Ectodermal cell (in vitro differentiated cells): ENCODE data around the gene COL6A1.

Source experiments
- H3K27ac ChIP-seq: 2 replicates; pipeline ENCODE4 v1.7.0; 2013; ENCODE audit warnings: mild to moderate bottlenecking, low read depth, low read length; ENCODE audit not compliant: insufficient read depth, poor library complexity, severe bottlenecking
- H3K27me3 ChIP-seq: 2 replicates; pipeline ENCODE4 v1.7.0; 2013; ENCODE audit warnings: mild to moderate bottlenecking, low read length; ENCODE audit not compliant: insufficient read depth, control insufficient read depth, poor library complexity, severe bottlenecking
- H3K36me3 ChIP-seq: one replicate; pipeline ENCODE4 v1.7.0; 2013; ENCODE audit warnings: low read length; ENCODE audit not compliant: control insufficient read depth, insufficient read depth
- H3K4me1 ChIP-seq: one replicate; pipeline ENCODE4 v1.7.0; 2013; ENCODE audit warnings: low read length; ENCODE audit not compliant: control insufficient read depth, insufficient read depth
- H3K4me3 ChIP-seq: 2 replicates; pipeline ENCODE4 v1.7.0; 2013; ENCODE audit warnings: low read depth, low read length, control low read depth; ENCODE audit not compliant: insufficient read depth
- H3K9me3 ChIP-seq: 2 replicates; pipeline ENCODE4 v1.7.0; 2013; ENCODE audit warnings: mild to moderate bottlenecking, low read length, moderate library complexity; ENCODE audit not compliant: control insufficient read depth
- WGBS, 2 experiments: methylation state at CpG; one replicate each; pipeline ENCODE4 v1.1.7; 2013; ENCODE audit warnings: missing lambda C conversion rate in 2 of 2; 5-methylcytosine and 5-hydroxymethylcytosine counted together

COL6A1 gene

GRCh38 chr21:45939521-45940045, 42.0 kb upstream of the COL6A1 start:
- Histone ChIP-seq H3K4me3 (no peak overlapping the region), H3K27me3 (no peaks in the 10 kb centered on the region), H3K27ac (no peak overlapping the region), H3K36me3 (no peaks in the 10 kb centered on the region), H3K9me3 (no peaks in the 10 kb centered on the region), H3K4me1 (no peaks in the 10 kb centered on the region)
- WGBS, 2 experiments = 93 to 95% methylated on average over 15 of the region's 15 CpGs

GRCh38 chr21:45940091-45940490, 41.5 kb upstream of the COL6A1 start:
- H3K4me1 ChIP-seq = no peaks in the 10 kb centered on the region
- 93% methylated on average over 20 of the region's 20 CpGs for WGBS, 2 experiments
- no peaks in the 10 kb centered on the region for H3K36me3 ChIP-seq

GRCh38 chr21:45940621-45941337, 40.8 kb upstream of the COL6A1 start:
- H3K36me3 ChIP-seq = no peaks in the 10 kb centered on the region
- no peak overlapping the region for H3K4me3 ChIP-seq
- no peak overlapping the region for H3K27ac ChIP-seq
- 92 to 95% methylated on average over 20 to 21 of the region's 23 CpGs for WGBS, 2 experiments
- H3K9me3 ChIP-seq = no peaks in the 10 kb centered on the region
- H3K27me3 ChIP-seq = no peaks in the 10 kb centered on the region
- no peaks in the 10 kb centered on the region for H3K4me1 ChIP-seq

More at GRCh38 chr21:45940091-45940490, 41.5 kb upstream of the COL6A1 start:
- Histone ChIP-seq H3K9me3 (no peaks in the 10 kb centered on the region), H3K27me3 (no peaks in the 10 kb centered on the region), H3K4me3 (no peak overlapping the region), H3K27ac (no peak overlapping the region)

GRCh38 chr21:45941338-45941710, 40.2 kb upstream of the COL6A1 start:
- H3K27ac ChIP-seq = no peak overlapping the region
- no peaks in the 10 kb centered on the region for H3K9me3 ChIP-seq
- H3K27me3 ChIP-seq = no peaks in the 10 kb centered on the region
- H3K4me3 ChIP-seq = no peak overlapping the region
- WGBS, 2 experiments = 89% methylated on average over 14 of the region's 14 CpGs
- no peaks in the 10 kb centered on the region for H3K36me3 ChIP-seq
- no peaks in the 10 kb centered on the region for H3K4me1 ChIP-seq

GRCh38 chr21:45941717-45942546, 39.6 kb upstream of the COL6A1 start:
- Histone ChIP-seq H3K27ac (no peak overlapping the region), H3K4me1 (no peaks in the 10 kb centered on the region)
- 91 to 94% methylated on average over 32 of the region's 32 CpGs for WGBS, 2 experiments

GRCh38 chr21:45942755-45943629, 38.6 kb upstream of the COL6A1 start:
- no peak overlapping the region for H3K27ac ChIP-seq
- H3K27me3 ChIP-seq = no peaks in the 10 kb centered on the region
- H3K36me3 ChIP-seq = no peaks in the 10 kb centered on the region
- H3K4me1 ChIP-seq = no peaks in the 10 kb centered on the region
- 91 to 92% methylated on average over 20 of the region's 20 CpGs for WGBS, 2 experiments
- no peaks in the 10 kb centered on the region for H3K9me3 ChIP-seq
- no peak overlapping the region for H3K4me3 ChIP-seq

More at GRCh38 chr21:45941717-45942546, 39.6 kb upstream of the COL6A1 start:
- H3K36me3 ChIP-seq = no peaks in the 10 kb centered on the region
- H3K9me3 ChIP-seq = no peaks in the 10 kb centered on the region
- H3K27me3 ChIP-seq = no peaks in the 10 kb centered on the region
- no peak overlapping the region for H3K4me3 ChIP-seq

GRCh38 chr21:45943630-45944540, 37.7 kb upstream of the COL6A1 start:
- Histone ChIP-seq H3K4me1 (no peaks in the 10 kb centered on the region), H3K9me3 (no peaks in the 10 kb centered on the region), H3K27me3 (no peaks in the 10 kb centered on the region), H3K4me3 (no peak overlapping the region), H3K36me3 (no peaks in the 10 kb centered on the region), H3K27ac (no peak overlapping the region)
- 95% methylated on average over 7 to 8 of the region's 8 CpGs for WGBS, 2 experiments

GRCh38 chr21:45944601-45945000, 37.0 kb upstream of the COL6A1 start:
- no peaks in the 10 kb centered on the region for H3K9me3 ChIP-seq
- no peak overlapping the region for H3K4me3 ChIP-seq
- 94 to 95% methylated on average over 14 of the region's 14 CpGs for WGBS, 2 experiments
- H3K4me1 ChIP-seq = no peaks in the 10 kb centered on the region
- H3K27ac ChIP-seq = no peak overlapping the region
- H3K36me3 ChIP-seq = no peaks in the 10 kb centered on the region
- no peaks in the 10 kb centered on the region for H3K27me3 ChIP-seq
